WI38 (cell line): ENCODE results near the gene TMEM178A.
A peak's percentile ranks its signal among the peaks of the same experiment; 100 is the strongest.

Experiments used
- H3K4me3 ChIP-seq: 2 replicates; pipeline ENCODE4 v1.5.1; 2011; ENCODE audit warnings: low read depth, mild to moderate bottlenecking, control low read depth, low read length
- TF ChIP-seq, protein P1 (sequence below): IDR thresholded peaks from 2 replicates; pipeline ENCODE4 v1.5.1; 2012; ENCODE audit warnings: low read depth, mild to moderate bottlenecking, control low read depth, low read length

The TMEM178A gene

DNA sequence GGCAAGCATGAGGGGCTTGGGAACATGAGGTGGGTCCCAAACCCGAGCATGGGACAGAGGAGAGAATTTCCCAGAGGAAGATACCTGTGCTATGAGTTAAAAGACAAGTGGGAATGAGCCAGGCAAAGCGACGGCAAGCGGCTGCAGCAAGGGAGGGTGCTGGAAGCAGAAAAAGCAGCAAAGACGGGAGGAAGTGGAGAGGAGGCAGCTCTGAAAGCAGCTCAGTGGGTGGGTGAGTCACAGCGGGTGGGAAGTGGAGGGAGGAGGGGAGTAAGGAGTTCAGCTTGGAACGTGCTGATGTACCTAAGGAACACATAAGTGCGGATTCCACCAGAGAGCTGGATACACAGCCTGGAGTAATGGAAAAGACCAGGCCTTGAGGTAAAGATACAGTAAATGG is 71.9 kb downstream of the TMEM178A start:
- peak overlapping the region; percentile 48 for H3K4me3 ChIP-seq
- TF ChIP-seq, protein P1, sequence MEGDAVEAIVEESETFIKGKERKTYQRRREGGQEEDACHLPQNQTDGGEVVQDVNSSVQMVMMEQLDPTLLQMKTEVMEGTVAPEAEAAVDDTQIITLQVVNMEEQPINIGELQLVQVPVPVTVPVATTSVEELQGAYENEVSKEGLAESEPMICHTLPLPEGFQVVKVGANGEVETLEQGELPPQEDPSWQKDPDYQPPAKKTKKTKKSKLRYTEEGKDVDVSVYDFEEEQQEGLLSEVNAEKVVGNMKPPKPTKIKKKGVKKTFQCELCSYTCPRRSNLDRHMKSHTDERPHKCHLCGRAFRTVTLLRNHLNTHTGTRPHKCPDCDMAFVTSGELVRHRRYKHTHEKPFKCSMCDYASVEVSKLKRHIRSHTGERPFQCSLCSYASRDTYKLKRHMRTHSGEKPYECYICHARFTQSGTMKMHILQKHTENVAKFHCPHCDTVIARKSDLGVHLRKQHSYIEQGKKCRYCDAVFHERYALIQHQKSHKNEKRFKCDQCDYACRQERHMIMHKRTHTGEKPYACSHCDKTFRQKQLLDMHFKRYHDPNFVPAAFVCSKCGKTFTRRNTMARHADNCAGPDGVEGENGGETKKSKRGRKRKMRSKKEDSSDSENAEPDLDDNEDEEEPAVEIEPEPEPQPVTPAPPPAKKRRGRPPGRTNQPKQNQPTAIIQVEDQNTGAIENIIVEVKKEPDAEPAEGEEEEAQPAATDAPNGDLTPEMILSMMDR, result no peak

DNA sequence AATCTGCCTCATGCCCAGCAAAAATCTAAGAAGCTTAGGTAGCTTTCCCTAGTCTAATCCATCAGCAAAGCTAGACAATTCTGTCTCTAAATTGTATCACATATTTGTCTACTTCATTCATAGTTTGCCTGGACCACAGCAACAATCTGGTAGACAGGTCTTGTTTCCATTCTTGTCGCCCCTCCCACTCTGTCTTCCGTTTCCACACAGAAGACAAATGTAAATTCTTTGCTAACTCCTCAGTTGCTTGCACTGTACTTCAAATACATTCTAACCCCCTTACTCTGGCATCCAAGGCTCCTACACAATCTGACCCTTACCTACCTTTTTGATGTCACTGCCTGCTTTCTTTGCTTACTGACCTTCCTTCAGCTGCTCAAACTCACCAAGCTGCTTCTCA is 73.2 kb downstream of the TMEM178A start:
- no peak overlapping the region for H3K4me3 ChIP-seq
- TF ChIP-seq, protein P1, result no peak

DNA sequence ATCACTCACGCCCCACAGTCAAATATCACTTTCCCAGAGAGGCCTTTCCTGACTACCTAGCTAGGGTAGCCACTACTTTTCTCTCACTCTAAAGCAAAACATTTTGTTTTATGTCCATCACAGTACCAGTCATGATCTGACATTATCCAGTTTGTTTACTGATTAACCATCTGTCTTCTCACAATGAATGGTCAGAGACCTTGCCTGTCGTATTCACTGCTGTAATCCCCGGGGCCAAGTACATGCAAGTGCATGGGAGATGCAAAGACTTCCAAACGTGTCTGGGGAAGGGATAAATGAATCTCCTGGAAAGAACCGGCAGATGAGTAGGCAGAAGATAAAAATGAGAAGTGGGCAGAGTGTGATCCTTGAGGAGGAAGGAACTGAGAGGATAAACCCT is 73.7 kb downstream of the TMEM178A start:
- TF ChIP-seq, protein P1, result no peak
- H3K4me3 ChIP-seq, result no peak overlapping the region

DNA sequence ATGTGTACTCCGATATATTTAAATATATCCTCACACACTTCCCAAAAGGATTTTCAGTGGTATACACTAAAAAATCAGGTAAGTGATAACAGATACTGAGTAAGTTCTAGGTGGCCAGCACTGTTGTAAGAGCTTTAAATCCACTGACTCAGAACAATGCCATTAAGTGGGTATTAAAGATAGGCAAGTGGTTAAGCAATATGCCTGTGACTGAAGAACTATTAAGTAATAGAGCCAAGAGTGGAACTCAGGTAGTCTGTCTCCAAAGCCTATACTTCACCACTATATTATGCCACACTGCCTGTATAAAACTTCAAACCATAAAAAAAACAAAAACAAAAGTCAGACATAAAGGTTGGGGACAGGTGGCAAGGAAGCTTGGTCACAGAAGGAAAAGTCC is 76.2 kb downstream of the TMEM178A start:
- TF ChIP-seq, protein P1, result no peak
- no peak overlapping the region for H3K4me3 ChIP-seq

DNA sequence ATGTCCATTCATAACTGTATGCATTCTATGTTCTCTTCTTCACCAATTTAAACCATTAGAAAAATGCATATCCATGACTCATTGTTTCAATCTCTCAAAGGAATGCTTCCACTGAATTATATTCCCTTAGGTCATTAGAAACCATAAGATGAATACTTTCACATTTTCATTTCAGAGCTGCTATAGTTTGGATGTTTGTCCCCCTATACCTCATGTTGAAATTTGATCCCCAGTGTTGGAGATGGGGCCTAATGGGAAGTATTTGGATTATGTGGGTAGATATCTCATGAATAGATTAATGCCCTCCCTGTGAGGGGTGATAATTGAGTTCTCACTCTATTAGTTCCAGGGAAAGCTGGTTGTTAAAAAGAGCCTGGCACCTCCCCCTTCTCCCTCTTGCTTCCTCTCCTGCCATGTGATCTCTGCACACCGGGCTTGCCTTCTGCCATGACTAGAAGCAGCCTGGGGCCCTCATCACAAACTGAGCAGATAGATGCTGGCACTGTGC is 77.6 kb downstream of the TMEM178A start:
- H3K4me3 ChIP-seq, result no peak overlapping the region
- TF ChIP-seq, protein P1, result no peak

DNA sequence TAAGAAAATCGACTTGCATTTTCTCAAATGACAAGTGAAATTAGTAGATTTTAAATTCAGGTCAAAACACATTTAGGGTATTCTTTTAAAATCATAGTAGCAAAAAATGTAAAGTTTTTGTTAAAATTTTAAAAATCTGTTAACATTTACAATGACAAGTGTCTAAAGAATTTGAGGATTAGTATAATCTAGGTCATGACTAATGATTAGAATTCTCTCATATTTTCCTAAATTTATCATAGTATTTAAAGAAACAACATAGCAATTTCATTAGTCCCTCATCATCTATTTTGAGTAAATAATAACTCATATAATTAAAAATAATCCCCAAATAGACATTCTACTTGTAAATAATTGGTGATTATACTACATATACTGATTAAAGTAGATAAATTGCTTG is 89.7 kb downstream of the TMEM178A start:
- no peak overlapping the region for H3K4me3 ChIP-seq
- TF ChIP-seq, protein P1, result no peak

DNA sequence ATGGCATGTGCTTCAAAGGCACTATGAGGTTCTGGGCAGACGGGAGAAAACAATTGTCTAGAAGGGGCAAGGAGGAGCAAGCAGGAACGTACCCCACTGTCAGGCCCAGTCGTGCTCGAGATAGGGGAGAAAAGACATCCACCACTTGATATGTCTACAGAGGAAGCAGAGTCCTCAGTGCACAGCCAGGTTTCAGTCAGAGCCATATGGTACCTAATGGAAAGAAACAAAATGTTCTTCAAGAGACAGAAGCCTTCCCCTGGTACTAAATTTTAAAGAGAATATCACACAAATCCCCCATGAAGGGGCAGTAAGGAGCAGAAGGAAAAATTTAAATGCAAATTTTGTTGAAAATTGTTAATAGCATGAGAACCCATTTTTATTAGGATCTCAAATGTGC is 91.4 kb downstream of the TMEM178A start:
- TF ChIP-seq, protein P1, result no peak
- H3K4me3 ChIP-seq, result no peak overlapping the region
